Measurements from ENCODE around the gene GRIP1.

Gene GRIP1

DNA sequence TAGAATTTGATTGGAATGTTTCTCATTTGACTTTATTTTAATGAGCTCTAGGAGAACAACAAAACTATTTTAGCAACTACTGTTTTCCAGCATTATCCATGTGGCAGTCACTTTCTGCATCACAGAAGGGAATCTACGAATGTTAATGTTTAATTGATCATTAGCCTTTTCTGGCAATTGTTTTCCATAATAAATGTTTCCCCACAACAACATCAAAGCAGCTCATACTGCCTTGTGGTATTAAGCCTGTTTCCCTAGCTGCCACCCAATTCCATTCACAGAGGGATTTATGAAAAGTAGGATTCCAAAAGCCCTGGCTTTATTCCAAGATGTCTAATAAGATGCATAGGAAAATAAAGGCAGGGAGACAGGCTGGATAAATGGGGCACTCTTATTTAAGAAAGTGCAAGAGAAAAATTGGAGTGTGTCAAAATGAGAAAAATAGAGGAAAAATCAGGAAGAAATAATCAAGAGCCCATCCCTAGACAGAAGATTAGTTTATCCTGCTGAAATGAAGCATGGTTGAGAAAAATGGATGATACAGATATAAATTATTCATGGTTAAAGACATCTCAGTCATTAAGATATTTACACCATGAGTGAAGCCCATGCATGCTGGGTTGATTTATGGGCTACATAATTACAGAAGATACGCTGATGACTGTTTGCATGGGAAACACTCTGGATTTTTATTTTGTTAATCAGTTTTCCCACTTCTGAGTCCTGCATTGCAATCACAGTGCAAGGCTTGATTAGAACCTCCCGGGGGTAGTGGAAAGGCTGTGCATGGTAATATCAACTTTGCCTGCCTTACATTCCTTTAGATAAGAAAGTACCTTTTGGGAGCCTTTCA lies 196.3 kb downstream of the GRIP1 start:
- no peak overlapping the region for H3K27ac ChIP-seq (ENCODE audit: low read length)
- ATAC-seq (ENCODE audit: insufficient read depth, low read depth) (no peak), DNase-seq (no peak)
- H4K20me1 ChIP-seq (ENCODE audit: insufficient read depth, low read length), result no peaks in the 10 kb centered on the region
- H3K27me3 ChIP-seq (ENCODE audit: insufficient read depth, low read length, poor library complexity), result no peaks in the 10 kb centered on the region
- H3K9me3 ChIP-seq (ENCODE audit: insufficient read depth, low read length, severe bottlenecking), result no peaks in the 10 kb centered on the region
- H3K4me1 ChIP-seq (ENCODE audit: insufficient read depth, low read length), result no peaks in the 10 kb centered on the region
- TF ChIP-seq EZH2 (IDR thresholded peaks at IDR 0.05; ENCODE audit: borderline replicate concordance, low read depth, low read length, severe bottlenecking), result no peak
- no peak overlapping the region for H3K4me3 ChIP-seq (ENCODE audit: low read depth in 1 of 2, low read length in 2 of 2)
- H3K36me3 ChIP-seq (ENCODE audit: insufficient read depth, low read length), result no peaks in the 10 kb centered on the region
- H3K79me2 ChIP-seq (ENCODE audit: insufficient read depth, low read length), result no peaks in the 10 kb centered on the region
- H3K4me2 ChIP-seq (ENCODE audit: insufficient read depth, low read length), result no peak overlapping the region
- H2AFZ ChIP-seq (ENCODE audit: low read depth, low read length), result no peak overlapping the region
- H3K9ac ChIP-seq (ENCODE audit: low read depth, low read length), result no peak overlapping the region

DNA sequence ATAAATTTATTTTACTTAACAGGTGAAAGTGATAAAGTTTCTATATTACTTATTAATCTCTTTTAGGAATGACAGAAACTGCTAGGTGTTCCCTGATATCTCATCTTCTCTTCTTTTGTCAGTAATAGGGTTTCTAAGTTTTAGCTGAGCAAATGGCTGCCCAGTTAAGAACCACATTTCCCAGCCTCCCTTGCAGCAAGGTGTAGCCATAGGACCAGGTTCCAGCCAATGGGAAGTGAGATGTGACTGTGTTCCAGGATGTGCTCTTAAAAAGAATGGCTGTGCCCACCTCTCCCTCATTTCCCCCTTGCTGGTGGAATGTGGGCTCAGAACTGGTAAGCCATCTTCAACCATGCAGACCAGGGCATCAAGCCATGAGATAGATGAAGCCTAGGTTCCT lies 210.9 kb downstream of the GRIP1 start:
- Histone ChIP-seq H3K9ac (ENCODE audit: low read depth, low read length) (no peak overlapping the region), H3K4me3 (ENCODE audit: low read depth in 1 of 2, low read length in 2 of 2) (no peak overlapping the region), H2AFZ (ENCODE audit: low read depth, low read length) (no peak overlapping the region; the same call in 1 of the 2 replicates), H3K36me3 (ENCODE audit: insufficient read depth, low read length) (no peaks in the 10 kb centered on the region), H3K4me1 (ENCODE audit: insufficient read depth, low read length) (no peaks in the 10 kb centered on the region), H3K79me2 (ENCODE audit: insufficient read depth, low read length) (no peaks in the 10 kb centered on the region), H3K4me2 (ENCODE audit: insufficient read depth, low read length) (no peak overlapping the region), H3K27me3 (ENCODE audit: insufficient read depth, low read length, poor library complexity) (no peaks in the 10 kb centered on the region), H3K9me3 (ENCODE audit: insufficient read depth, low read length, severe bottlenecking) (no peaks in the 10 kb centered on the region), H4K20me1 (ENCODE audit: insufficient read depth, low read length) (no peaks in the 10 kb centered on the region), H3K27ac (ENCODE audit: low read length) (no peak overlapping the region)
- TF ChIP-seq EZH2 (IDR thresholded peaks at IDR 0.05; ENCODE audit: borderline replicate concordance, low read depth, low read length, severe bottlenecking), result no peak
- ATAC-seq (ENCODE audit: insufficient read depth, low read depth) (peak; percentile 59; the same call in 2 of the 3 replicates), DNase-seq (peak; percentile 6)

DNA sequence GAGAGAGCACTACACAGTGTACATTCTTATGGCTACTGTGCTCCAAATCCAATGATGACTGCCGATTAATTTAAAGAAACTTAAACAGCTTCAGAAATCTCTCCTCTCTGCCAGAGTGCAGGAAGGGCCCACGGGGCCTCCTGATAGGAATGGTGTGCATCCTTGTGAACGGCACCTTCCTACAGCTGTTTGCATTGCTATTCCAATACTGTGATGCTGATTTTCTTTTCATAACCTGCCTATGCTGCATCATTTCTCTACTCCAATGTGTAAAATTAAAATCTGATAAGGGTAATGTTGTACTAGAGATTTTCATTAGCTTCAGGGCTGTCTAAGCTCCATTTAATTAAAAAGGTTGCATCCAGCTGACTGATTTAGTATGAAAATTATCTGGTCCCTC lies 217.5 kb downstream of the GRIP1 start:
- Histone ChIP-seq H2AFZ (ENCODE audit: low read depth, low read length) (no peak overlapping the region), H3K9me3 (ENCODE audit: insufficient read depth, low read length, severe bottlenecking) (no peaks in the 10 kb centered on the region), H3K36me3 (ENCODE audit: insufficient read depth, low read length) (no peaks in the 10 kb centered on the region), H3K9ac (ENCODE audit: low read depth, low read length) (no peak overlapping the region), H3K4me1 (ENCODE audit: insufficient read depth, low read length) (no peaks in the 10 kb centered on the region), H3K4me3 (ENCODE audit: low read depth in 1 of 2, low read length in 2 of 2) (no peak overlapping the region), H3K79me2 (ENCODE audit: insufficient read depth, low read length) (no peaks in the 10 kb centered on the region), H3K27ac (ENCODE audit: low read length) (no peak overlapping the region), H4K20me1 (ENCODE audit: insufficient read depth, low read length) (no peaks in the 10 kb centered on the region), H3K4me2 (ENCODE audit: insufficient read depth, low read length) (no peak overlapping the region), H3K27me3 (ENCODE audit: insufficient read depth, low read length, poor library complexity) (no peaks in the 10 kb centered on the region)
- no peak for ATAC-seq (ENCODE audit: insufficient read depth, low read depth)
- TF ChIP-seq EZH2 (IDR thresholded peaks at IDR 0.05; ENCODE audit: borderline replicate concordance, low read depth, low read length, severe bottlenecking), result no peak
- TF ChIP-seq, protein P1, sequence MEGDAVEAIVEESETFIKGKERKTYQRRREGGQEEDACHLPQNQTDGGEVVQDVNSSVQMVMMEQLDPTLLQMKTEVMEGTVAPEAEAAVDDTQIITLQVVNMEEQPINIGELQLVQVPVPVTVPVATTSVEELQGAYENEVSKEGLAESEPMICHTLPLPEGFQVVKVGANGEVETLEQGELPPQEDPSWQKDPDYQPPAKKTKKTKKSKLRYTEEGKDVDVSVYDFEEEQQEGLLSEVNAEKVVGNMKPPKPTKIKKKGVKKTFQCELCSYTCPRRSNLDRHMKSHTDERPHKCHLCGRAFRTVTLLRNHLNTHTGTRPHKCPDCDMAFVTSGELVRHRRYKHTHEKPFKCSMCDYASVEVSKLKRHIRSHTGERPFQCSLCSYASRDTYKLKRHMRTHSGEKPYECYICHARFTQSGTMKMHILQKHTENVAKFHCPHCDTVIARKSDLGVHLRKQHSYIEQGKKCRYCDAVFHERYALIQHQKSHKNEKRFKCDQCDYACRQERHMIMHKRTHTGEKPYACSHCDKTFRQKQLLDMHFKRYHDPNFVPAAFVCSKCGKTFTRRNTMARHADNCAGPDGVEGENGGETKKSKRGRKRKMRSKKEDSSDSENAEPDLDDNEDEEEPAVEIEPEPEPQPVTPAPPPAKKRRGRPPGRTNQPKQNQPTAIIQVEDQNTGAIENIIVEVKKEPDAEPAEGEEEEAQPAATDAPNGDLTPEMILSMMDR (IDR thresholded peaks at IDR 0.05; ENCODE audit: borderline replicate concordance, extremely low read depth, low read length, poor library complexity, severe bottlenecking), result no peak
- no peak for DNase-seq

DNA sequence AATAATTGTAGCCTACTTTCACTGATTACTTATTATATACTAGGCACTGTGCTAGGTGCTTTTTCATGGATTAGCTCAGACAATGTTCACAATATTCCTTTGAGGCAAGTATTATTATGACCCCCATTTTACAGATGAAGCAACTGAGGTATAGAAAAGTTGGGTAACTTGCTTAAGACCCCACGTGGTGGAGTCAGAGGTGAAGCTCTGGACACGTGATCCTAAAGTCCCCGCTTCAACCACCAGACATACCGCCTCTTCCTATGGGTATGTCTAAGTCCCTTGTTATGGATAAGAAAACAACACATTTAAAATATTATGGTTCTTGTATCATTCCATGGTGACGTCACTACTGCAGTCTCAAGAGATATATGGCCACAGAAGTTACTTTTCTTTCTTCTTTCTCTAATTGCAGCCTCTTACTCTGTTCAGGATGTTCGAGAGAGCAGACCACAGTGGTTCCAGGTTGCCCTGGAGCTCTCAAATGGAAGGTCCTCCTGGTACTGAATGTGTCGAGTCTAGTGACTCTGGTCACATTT lies 218.9 kb downstream of the GRIP1 start:
- Histone ChIP-seq H4K20me1 (ENCODE audit: insufficient read depth, low read length) (no peaks in the 10 kb centered on the region), H2AFZ (ENCODE audit: low read depth, low read length) (no peak overlapping the region), H3K4me2 (ENCODE audit: insufficient read depth, low read length) (no peak overlapping the region), H3K36me3 (ENCODE audit: insufficient read depth, low read length) (no peaks in the 10 kb centered on the region), H3K79me2 (ENCODE audit: insufficient read depth, low read length) (no peaks in the 10 kb centered on the region), H3K9me3 (ENCODE audit: insufficient read depth, low read length, severe bottlenecking) (no peaks in the 10 kb centered on the region), H3K4me1 (ENCODE audit: insufficient read depth, low read length) (no peaks in the 10 kb centered on the region), H3K4me3 (ENCODE audit: low read depth in 1 of 2, low read length in 2 of 2) (no peak overlapping the region), H3K9ac (ENCODE audit: low read depth, low read length) (no peak overlapping the region), H3K27ac (ENCODE audit: low read length) (no peak overlapping the region), H3K27me3 (ENCODE audit: insufficient read depth, low read length, poor library complexity) (no peaks in the 10 kb centered on the region)
- TF ChIP-seq EZH2 (IDR thresholded peaks at IDR 0.05; ENCODE audit: borderline replicate concordance, low read depth, low read length, severe bottlenecking), result no peak
- TF ChIP-seq, protein P1 (IDR thresholded peaks at IDR 0.05; ENCODE audit: borderline replicate concordance, extremely low read depth, low read length, poor library complexity, severe bottlenecking), result no peak
- ATAC-seq (ENCODE audit: insufficient read depth, low read depth) (no peak), DNase-seq (no peak)

All from DND-41 (cell line).